Activated CD4-positive, alpha-beta T cell treated with anti-CD3 and anti-CD28 coated beads for 4 hours (primary cell): ENCODE results near the gene ZNF219.

ENCODE experiments used
- DNase-seq, 2 donors: peaks; one replicate each; pipeline ENCODE4 v3.0.0-alpha.2; 2020

Gene ZNF219

GRCh38 chr14:21084998-21085853, 13.2 kb downstream of the ZNF219 start:
- DNase-seq = no peak

GRCh38 chr14:21084396-21084795, 14.1 kb downstream of the ZNF219 start:
- DNase-seq = no peak

GRCh38 chr14:21083565-21084325, 14.7 kb downstream of the ZNF219 start:
- no peak for DNase-seq

GRCh38 chr14:21081521-21082142, 16.8 kb downstream of the ZNF219 start:
- DNase-seq = no peak

GRCh38 chr14:21078726-21079125, 19.7 kb downstream of the ZNF219 start:
- DNase-seq = no peak

- no peak for DNase-seq
Observed at GRCh38 chr14:21078287-21078686, 20.2 kb downstream of the ZNF219 start.

GRCh38 chr14:21077672-21078071, 20.8 kb downstream of the ZNF219 start:
- DNase-seq = no peak

- no peak for DNase-seq
Observed at GRCh38 chr14:21075719-21076437, 22.6 kb downstream of the ZNF219 start.

- DNase-seq = no peak
Observed at GRCh38 chr14:21074398-21075272, 23.8 kb downstream of the ZNF219 start.

GRCh38 chr14:21073921-21074320, 24.5 kb downstream of the ZNF219 start:
- no peak for DNase-seq

GRCh38 chr14:21072781-21073339, 25.6 kb downstream of the ZNF219 start:
- no peak for DNase-seq

- DNase-seq = no peak
Observed at GRCh38 chr14:21072031-21072473, 26.4 kb downstream of the ZNF219 start.

- DNase-seq = peak in 1 of 2 donors; percentile 36
Observed at GRCh38 chr14:21071225-21072030, 27.0 kb downstream of the ZNF219 start.

- DNase-seq = no peak
Observed at GRCh38 chr14:21070610-21071224, 27.7 kb downstream of the ZNF219 start.

- DNase-seq = no peak
Observed at GRCh38 chr14:21070083-21070609, 28.3 kb downstream of the ZNF219 start, which contains the start of gene ARHGEF40. Gene ARHGEF40 (plus strand): TSS chr14:21070304. CDS start chr14:21070397, 93 bp downstream.

- no peak for DNase-seq
Observed at GRCh38 chr14:21069388-21070082, 28.9 kb downstream of the ZNF219 start.

- peak; percentile 44 to 53 for DNase-seq
Observed at GRCh38 chr14:21068521-21069387, 29.7 kb downstream of the ZNF219 start.
